LoVo (cell line): Measurements from ENCODE around the gene BTN3A1.

Experiments used
- DNase-seq: peaks from one replicate; pipeline ENCODE4 v3.0.0-alpha.2; 2016; ENCODE audit warnings: low spot score

BTN3A1 gene

DNA sequence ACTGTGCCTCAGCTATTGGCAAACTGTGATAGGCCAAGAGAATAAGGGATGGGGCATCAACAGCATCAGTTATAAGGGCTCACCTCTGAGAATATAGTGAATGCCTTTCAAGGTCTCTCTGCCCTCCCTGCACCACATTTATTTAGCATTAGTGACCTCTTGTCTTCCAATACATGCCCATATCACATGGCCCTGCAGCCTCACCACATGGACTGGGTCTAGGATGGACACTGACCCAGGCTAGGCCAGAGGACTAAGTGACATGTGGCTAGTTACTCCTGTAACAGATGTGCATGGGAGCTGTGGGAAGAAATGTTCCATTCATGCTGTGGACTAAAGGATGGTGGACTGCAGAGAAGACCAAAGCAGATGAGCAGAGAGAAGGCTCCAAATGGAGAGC is 22.3 kb upstream of the BTN3A1 start:
- no peak for DNase-seq

DNA sequence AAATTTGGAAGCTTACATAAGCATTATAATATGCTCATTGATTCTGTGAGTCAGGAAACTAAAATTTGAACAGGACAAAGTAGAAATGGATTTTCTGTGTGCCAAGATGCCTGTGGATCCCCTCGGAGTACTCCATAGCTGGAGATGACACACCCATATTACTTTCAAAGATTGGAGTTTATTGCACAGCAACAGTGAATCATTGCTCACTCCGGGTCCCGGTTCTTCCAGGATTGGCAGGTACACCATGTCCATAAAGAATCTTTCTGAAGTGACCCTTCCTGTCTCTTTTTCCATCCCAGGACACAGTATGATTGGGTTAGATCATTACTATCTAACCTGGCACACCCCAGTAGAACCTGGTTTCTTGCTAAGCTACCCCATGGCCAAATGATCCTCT is 21.8 kb upstream of the BTN3A1 start:
- DNase-seq: peak; percentile 8

DNA sequence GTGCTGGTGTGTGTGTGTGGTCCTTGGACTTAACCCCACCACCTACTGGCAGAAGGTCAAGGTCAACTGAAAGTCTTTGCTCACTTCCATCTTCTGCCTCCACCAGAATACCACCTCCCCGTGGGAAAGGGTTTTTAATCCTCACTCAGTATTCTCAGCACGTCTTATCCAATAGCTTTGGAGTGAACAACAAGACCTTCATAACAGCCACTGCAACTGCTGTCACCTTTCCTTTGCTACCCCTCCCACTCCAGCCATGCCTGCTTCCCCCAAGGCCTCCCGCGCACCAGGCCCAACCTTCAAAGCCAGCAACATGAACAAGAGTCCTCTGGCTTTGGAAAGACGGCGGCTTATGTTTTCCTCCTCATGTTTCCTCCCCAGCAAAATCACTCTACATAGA is 20.0 kb upstream of the BTN3A1 start:
- DNase-seq: no peak

DNA sequence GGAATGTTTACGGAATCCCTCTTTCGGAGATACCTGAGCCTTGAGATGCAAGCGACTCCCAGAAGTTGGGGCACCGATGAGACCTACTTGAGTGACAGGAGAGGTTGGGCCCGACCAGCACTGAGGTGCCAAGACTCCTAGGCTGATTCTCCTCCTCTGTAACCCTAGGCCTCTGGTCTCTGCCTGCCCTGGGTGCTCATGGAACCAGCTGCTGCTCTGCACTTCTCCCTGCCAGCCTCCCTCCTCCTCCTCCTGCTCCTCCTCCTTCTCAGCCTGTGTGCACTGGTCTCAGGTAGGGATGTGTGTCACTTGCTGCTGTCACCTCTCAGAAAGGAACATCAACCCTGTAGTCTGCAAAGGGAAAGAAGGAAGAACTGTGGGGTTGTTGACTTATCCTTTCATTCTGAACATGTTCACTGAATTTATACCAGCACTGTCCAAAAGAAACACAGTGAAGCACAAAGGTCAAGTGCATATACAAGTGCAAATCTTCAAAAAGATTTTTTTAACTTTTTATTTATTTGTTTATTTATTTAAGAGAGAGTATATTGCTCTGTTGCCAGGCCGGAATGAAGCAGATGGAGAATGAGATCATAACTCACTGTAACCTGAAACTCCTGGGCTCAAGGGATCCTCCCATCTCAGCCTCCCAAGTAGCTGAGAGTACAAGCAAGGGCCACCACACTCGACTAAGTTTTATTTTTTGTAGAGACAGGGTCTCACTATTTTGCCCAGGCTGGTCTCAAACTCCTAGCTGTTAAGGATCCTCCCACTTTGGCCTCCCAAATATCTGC is 18.3 kb upstream of the BTN3A1 start:
- peak; percentile 15 for DNase-seq

DNA sequence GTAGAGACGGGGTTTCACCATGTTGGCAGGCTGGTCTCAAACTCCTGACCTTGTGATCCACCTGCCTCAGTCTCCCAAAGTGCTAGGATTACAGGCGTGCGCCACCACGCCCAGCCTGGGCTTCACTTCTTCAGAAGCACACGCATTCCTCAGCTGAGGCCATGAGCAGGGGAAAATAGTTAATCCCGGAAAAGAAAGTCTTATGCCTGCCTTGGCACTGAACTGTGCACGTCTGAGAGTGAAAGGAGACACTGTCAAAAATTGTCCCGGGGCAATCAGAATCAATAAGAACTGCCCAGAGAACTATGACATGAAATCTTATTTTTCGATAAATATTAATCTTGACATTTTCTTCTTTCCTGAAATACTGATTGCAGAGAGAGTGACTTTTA is 16.3 kb upstream of the BTN3A1 start:
- no peak for DNase-seq

DNA sequence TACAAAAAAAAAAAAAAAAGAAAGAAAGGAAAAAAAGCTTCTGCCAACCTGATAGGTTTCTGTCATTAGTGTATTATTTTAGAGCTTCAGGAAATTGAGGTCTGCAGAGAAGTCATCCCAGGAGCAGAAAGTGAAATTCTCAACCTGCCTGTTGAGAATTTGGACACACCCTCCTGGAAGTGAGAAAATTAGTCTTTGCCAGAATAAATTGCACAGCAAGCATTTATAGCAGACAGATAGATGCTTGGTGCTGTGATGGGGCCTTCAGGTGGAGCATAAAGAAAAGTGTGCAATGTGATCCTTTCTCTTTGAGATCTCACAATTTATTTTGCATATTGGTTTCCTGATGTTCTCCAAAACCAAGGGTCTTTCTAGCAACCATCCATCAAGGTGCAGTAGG is 14.5 kb upstream of the BTN3A1 start:
- DNase-seq: no peak

DNA sequence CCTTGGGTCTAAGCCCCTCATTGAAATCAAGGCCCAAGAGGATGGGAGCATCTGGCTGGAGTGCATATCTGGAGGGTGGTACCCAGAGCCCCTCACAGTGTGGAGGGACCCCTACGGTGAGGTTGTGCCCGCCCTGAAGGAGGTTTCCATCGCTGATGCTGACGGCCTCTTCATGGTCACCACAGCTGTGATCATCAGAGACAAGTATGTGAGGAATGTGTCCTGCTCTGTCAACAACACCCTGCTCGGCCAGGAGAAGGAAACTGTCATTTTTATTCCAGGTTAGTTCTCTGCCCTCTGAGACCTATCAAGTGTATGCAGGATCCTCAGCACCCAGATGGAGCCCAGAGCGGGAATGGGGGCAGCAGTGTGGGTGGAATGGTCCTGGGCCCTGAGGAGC is 14.1 kb upstream of the BTN3A1 start:
- no peak for DNase-seq

DNA sequence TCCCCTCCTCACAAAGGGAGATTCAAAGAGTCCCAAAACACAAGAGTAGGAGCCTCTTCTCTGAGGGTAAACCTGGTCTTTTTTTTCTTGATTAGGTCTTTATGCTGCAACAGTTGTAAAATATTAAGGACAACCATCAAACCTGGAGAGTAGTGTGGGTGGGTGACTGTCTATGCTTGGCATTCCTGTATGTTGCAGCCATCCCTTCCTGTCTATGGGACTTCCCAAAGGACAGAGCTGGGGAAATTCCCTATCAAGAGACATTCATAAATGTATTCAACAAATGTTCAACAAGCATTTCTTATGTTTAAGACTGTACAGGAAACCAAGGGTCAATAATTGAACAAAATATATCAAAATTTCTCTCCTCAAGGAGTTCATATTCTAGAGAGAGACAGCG is 13.6 kb upstream of the BTN3A1 start:
- DNase-seq: no peak

DNA sequence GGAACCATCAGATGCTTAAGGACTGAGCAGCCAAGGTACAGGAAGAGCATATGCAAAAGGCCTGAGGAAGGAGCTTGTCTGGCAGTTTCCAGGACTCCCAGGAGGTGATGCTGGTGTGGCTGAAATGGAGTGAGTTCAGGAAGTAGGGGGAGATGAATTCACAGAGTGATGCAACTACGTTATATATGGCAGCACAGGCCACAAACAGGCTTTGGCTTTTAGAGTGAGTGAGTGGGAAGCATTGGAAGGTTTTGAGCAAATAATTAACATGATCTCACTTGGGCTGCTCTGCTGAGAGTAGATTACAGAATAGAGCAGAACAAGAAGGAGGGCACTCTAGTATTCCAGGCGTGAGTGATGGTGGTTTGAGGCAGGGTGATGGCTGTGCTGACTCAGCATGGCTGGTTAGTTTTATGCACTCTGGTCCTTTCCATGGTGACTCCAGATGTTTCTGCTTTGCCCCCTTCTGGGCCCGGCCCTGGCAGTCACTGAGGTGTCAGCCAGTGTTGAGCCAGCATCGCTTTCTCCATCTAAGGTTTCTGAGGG is 12.7 kb upstream of the BTN3A1 start:
- no peak for DNase-seq

DNA sequence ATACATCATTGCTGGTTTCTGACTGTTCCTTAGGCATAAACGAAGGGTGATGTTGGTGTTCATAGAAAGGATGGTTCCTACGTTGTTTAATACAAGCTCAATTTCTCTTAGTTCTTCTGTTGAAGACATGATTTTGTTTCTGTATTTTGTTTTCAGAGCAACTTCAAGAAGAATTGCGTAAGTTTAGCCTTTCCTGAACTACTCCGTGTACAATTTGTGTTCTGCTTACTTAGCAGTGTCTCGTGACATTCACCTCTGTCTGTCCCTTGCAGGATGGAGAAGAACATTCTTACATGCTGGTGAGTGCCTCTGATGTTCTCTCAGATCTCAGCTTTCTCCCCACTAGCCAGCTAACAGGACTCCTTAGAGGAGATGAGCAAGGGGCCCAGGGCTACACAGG is 11.5 kb upstream of the BTN3A1 start:
- DNase-seq: no peak

DNA sequence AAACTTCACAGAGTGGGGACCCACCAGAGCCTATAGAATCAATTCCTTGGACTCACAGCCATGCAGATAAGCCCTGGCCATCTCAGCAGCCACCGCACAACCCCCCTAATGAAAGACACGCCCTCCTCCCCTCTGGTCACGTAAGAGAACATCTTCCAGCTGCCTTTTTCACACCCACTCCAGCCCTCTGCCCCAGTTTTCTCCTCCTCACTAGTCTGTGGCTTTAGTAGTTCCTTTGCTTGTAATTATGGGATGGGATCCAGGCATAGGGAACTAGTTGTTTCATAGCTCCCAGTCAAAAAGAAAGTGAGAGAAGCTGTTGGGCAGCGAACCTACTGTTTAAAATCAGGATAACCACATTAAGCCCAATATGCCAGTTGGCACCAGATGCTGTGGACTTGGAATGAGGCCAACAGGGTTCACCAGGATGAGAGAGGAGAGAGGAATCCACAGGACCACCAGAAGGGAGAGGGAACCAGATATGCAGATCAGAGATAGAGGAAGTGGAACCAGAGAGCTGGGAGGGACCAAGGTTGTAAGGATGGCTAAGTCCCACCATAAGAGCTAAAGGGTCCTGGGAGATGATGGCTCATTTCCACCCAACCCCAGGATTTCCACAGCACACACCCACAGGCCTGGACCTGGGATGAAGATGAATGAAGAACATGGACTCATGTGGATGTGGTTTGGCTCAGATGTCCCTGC is 9.0 kb upstream of the BTN3A1 start:
- DNase-seq: no peak

DNA sequence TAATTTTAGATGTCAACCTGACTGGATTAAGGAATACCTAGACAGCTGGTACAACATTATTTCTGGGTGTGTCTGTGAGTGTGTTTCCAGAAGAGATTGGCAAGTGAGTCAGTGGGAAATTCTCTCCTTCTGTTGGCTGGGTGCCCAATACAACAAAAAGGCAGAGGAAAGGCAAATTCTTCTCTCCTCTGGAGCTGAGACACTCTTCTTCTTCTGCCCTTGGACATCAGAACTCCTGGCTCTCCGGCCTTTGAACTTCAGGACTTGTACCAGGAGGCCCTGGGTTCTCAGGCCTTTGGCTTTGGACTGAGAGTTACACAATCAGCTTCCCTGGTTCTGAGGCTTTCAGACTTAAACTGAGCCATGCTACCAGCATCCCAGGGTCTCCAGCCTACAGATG is 7.8 kb upstream of the BTN3A1 start:
- DNase-seq: peak; percentile 82

DNA sequence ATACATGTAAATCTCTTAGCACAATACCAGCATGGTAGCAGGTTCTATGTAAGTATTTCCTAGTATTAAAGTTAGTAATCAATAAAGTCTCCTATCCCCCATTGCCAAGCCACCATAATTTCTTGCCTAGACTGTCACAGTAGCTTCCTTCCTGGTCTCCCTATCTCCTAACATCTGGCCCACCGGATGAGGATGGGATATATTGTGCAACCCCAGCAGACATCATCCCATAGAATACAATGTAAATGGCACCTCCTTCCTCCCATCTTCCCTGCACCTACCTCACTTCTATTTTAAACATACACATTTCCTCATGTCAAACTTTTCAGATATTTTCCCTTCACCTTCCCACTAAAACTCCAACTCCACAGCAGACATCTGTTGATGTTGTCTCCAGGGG is 3.5 kb upstream of the BTN3A1 start:
- DNase-seq: no peak

DNA sequence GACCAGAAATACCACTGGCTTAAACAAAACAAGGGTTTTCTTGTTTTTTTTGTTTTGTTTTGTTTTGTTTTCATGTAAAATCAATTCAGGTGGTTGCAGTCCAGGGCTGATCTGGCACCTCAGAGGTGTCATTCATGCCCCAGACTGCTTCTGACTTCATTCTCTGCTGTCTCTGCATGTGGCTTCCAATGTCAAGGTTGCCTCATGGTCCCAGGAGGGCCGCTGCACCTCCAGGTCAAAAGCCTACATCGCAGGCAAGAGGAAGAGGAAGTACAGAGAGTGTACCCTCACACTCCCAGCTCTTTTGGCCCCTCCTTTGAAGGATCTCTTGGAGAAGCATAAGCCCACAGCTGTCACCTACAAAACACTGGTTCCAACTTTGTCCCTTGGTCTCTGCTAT is 1.4 kb upstream of the BTN3A1 start:
- DNase-seq: no peak

DNA sequence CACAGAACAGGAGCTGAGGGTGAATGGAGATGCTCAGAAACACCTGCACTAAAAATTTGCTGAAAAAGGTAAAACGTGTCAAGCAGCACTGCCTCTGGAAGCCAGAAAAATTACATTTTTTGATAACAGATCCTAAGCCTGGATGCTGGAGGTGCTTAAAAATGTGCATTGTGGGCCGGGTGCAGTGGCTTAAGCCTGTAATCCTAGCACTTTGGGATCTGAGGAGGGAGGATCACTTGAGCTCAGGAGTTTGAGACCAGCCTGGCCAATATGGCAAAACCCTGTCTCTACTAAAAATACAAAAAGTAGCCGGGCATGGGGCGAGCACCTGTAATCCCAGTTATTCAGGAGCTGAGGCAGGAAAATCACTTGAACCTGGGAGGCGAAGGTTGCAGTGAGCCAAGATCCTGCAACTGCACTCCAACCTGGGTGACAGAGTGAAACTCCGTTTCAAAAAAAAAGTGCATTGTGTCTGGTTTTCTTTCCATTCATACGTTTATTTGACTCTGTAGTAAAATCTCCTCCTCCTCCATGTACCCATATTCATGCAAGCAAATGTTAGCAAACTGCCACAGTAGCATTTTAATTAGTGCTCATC is 587 bp upstream of the BTN3A1 start:
- DNase-seq: no peak

DNA sequence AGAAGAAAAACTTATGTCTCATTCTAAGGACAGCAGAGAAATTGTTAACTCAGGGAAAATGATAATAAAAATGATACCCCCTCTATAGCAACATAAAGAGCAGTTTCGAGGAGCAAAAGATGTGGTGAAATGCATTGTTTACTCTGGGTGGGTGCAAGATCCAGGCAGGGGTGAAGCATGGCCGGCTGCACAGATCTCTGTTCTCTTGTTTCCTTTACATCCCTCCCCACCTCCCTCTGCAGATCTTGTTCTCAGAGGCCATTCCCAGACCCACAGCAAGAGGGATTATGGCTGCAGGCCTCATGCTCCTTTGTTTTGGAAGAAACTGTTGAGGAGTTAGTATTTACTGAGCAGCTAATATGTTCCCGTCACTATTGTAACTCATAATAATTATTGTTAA is 1.8 kb downstream of the BTN3A1 start:
- no peak for DNase-seq

DNA sequence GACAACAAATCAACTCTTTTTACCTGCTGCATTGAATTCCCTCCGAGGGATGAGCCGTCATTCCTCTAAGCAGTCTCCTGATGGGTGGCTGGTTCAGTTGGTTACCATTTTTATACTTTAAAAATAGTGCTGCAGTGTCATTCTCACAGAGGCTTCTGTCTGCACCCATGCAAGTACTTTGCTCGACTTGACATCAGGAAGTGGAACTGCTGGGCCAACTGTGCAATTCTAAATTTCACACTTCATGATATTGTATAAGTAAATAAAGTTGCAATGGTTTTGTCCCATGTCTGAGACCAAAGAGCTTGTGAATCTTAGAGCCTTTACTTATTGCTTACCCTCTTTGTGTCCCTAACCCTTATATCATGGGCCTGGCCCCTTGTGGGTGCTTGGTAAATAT is 2.5 kb downstream of the BTN3A1 start:
- DNase-seq: no peak

DNA sequence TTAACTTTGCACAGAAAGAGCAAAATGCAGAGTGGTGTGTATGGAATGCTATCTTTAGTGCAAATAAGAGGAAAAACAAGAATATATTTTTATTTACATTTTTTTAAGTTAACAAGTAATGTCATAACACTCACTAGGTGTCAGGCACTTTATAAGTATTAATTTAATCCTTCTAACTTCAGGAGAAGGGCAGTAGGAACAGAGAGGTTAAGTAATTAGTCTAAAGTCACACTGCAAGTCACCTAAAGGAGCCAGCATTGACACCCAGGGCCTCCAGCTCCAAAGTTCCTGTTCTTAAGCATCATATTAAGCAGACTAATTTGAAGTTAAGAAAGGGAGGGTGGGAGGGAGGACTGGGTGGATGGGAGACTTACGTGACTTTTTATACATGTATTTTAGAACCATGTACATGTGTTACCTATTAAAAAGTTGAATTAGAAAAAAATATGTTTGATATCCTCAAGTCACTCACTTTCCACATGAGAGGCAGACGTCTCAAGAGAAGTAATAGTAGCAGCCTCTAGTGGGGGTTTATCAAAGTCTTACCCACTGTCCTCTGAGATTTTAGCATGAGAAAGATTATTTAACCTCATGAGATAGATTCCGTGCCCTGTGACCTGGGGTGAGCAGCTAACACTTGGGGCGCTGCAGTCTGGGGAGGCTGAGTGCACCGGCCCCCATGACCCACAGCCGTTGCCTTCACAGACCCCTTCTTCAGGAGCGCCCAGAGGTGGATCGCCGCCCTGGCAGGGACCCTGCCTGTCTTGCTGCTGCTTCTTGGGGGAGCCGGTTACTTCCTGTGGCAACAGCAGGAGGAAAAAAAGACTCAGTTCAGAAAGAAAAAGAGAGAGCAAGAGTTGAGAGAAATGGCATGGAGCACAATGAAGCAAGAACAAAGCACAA is 7.0 kb downstream of the BTN3A1 start:
- DNase-seq: no peak

DNA sequence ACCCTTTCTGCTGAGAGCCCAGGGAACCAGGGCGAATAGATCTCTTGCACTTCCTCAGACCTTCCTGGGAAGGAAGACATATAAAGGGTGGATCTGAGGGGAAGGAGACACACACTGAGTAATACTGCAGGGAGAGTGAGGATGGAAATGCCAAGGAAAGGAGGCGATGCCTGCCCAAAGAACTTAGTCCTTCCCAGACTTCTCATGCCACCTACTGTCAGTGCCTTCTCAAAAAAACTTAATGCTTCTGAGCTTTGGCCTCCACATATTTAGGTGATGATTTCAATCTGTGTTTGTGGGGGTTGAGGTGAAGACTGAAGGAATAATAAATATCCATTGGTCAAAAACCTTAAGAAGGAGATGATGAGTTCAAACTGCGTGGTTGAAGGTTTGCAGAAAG is 9.7 kb downstream of the BTN3A1 start:
- DNase-seq: no peak

DNA sequence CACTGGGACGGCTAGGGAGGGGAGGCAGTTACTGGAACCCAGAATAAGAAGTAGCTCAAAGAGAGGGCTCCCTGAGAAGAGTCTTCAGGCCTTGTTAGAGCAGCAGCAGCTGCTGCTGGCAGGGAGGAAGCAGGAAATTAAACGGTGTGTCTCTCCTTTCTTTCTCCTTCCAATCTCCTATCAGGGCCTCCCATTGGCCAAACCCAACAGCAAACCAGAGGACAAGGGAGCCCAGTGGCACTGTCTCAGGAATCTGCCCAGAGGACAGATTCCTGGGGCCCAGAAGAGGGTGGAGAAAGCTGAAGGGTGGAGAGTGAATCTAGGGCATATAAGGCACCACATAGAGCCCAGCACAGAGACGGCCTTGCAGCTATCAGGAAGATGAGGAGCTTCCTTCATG is 10.2 kb downstream of the BTN3A1 start:
- DNase-seq: no peak

DNA sequence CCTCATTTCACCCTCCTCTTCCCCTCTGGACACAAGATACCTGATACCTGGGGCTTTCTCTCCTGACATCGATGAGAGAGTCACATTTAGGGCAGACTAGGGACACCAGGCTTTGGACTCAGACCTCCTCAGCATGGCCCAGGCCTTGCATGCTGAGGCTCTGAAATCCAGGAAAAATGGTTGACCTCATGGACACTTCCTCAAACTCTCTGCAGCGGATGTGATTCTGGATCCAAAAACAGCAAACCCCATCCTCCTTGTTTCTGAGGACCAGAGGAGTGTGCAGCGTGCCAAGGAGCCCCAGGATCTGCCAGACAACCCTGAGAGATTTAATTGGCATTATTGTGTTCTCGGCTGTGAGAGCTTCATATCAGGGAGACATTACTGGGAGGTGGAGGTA is 10.9 kb downstream of the BTN3A1 start:
- DNase-seq: no peak

DNA sequence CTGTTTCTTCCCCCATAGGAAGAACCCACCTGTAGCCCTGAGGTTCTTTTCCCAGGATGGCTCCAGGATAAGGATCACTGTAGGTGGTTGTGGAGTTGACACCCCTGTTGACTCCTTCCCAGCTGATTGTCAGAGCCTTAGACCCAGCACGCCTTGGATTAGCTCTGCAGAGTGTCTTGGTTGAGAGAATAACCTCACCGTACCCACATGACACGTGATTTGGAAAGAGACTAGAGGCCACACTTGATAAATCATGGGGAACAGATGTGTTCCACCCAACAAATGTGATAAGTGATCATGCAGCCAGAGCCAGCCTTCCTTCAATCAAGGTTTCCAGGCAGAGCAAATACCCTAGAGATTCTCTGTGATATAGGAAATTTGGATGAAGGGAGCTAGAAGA is 12.2 kb downstream of the BTN3A1 start:
- no peak for DNase-seq
